Stimulated activated CD4-positive, alpha-beta T cell treated with anti-CD3 and anti-CD28 coated beads, Interleukin-15, amount 100 ng/mL, for 1 hour (primary cell): ENCODE measurements around the gene SDK1.

Experiments used
- DNase-seq, 2 donors: peaks; one replicate each; pipeline ENCODE4 v3.0.0-alpha.2; 2020; ENCODE audit warnings: low read depth in 1 of 2, low spot score in 1 of 2

Gene SDK1

GRCh38 chr7:3780016-3780415 lies 479.0 kb downstream of the SDK1 start:
- no peak for DNase-seq

DNA sequence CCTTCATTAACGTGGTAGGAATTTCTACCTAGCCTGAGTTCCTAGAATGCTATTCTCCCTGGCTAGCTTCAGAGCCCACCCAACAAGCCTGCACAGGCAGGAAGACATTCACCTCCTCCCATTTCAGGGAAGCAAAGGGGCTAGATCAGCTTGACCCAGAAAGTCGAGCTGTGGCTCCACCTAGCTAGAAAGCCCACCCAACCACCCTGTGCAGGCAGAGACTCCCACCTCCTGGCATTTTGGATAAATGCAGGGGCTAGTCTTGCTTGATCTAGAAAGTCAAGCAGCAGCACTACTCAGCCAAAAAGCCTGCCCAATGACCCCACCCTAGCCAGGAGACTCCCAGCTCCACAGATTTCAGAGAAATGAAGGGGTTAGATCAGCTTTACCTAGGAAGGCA lies 479.5 kb downstream of the SDK1 start:
- DNase-seq, result no peak

GRCh38 chr7:3781607-3782006 lies 480.6 kb downstream of the SDK1 start:
- DNase-seq, result no peak

GRCh38 chr7:3787717-3788264 lies 486.7 kb downstream of the SDK1 start:
- DNase-seq, result no peak

DNA sequence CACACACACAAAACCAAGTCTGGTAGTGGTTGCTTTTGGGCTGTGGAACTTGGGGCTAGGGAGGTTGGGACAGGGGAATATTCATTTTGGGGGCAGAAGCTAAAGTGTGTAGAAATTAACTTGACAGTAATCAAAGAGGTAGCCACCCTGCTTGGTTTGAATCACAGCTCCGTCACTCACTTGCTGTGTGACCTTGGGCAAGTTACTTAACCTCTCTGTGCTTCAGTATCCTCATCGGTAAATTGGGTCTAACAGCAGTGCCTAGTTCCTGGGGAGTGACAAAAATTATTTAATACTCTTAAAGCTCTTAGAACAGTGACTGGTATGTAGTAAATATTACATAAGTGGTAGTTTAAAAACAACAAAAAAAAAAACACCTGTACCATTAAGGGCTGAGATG lies 489.8 kb downstream of the SDK1 start:
- DNase-seq, result no peak

- no peak for DNase-seq
These were observed 490.3 kb downstream of the SDK1 start for GRCh38 chr7:3791327-3791726.

- DNase-seq, result no peak
These were observed 494.1 kb downstream of the SDK1 start for GRCh38 chr7:3795141-3795540.

GRCh38 chr7:3795781-3796180 lies 494.7 kb downstream of the SDK1 start:
- no peak for DNase-seq

DNA sequence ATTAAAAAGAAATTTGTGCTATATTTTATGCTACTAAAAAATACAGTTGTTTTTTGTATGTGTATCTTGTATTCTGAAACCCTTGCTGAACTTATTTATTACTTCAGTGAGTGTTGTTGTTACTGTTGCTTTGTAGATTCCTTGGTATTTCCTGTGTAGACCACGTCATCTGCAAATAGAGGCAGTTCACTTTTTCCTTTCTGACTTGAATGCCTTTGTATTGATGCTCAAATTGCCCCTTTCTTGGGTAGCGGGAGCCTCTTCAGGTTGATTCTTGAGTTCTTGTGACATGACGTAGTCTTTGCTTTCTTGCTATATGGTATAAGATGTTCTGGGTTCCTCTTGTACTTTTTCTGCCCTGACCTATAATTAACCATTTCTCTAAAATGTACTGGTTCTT lies 504.1 kb downstream of the SDK1 start:
- no peak for DNase-seq

- DNase-seq, result no peak
These were observed 505.5 kb downstream of the SDK1 start for GRCh38 chr7:3806516-3806915.

GRCh38 chr7:3807824-3808223 lies 506.8 kb downstream of the SDK1 start:
- no peak for DNase-seq

DNA sequence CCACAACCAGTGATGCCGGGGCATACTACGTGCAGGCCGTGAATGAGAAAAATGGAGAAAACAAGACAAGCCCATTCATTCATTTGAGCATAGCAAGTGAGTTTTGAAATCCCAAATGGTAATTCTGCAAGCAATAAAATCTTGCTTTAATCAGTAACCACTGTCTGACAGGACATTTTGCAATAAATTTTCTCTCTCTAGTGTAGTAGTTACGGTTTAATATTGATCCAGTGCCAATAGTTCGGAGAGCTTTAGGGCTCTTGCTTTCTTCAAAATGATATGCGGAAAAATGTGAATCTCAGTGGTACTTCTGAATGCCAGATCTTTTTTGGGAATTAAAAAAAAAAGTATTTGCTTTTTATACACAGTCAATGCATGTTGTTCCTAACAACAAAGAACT lies 520.4 kb downstream of the SDK1 start:
- DNase-seq, result no peak

DNA sequence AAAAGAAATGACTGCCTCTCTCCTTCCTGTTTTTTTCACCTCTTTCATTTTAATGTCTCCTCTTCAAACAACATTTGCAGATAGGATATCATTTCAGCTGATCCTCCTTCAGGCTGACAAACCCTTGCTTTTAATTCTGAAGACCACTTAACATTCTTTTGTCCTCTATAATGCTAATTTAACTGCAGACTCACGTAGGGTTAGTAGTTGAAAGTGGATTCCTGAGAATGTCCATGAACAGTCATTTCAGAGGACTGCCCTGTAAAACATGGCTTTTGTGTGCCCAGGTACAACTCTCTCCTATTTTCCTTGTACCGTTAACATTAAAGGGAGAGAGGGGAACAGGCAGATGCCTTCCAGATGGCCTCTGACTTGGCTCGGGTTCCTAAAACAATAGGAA lies 524.4 kb downstream of the SDK1 start:
- no peak for DNase-seq

GRCh38 chr7:3832199-3832598 lies 531.1 kb downstream of the SDK1 start:
- DNase-seq, result no peak

DNA sequence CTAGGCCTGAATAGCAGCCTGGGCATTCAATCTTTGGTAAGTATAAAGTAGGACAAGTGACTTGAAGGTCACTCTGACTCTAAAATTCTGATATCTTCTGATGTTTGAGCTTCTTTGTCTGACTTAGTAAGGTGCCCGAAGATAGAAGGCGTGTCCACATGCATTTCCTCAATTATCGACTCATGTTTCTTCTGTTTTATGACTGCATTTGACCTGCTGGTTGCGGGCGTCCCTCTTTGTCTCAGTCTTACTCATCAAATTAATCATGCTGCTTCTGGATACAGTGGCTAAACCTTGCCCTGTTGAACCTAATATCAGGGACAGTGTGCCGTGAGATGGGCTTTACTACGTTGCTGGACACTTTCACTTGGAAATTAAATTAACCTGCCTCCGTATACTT lies 534.1 kb downstream of the SDK1 start:
- no peak for DNase-seq

- DNase-seq, result no peak
These were observed 535.8 kb downstream of the SDK1 start for GRCh38 chr7:3836855-3837254.

- DNase-seq, result no peak
These were observed 543.6 kb downstream of the SDK1 start for GRCh38 chr7:3844540-3845151.

DNA sequence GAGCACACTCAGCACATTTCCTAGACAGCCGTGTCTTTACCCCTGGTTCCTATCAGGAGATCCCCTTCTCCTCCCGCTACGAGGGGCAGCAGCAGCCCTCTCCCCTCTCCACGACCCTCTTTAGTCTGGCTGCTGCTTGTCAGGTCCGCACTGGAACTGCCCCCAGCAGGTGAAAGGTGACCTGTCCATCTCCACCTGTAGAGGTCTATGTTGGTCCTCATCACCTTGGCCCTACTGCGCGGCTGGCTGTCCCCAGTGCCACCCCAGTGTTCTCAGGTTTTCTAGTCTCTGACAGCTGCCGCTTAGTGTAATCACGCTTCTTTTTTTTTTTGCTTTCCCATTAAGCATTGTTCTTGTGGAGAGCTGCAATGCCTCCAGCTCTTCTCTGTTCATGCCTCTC lies 545.7 kb downstream of the SDK1 start:
- no peak for DNase-seq

- DNase-seq, result no peak
These were observed 546.3 kb downstream of the SDK1 start for GRCh38 chr7:3847336-3847735.

GRCh38 chr7:3859431-3859830 lies 558.4 kb downstream of the SDK1 start:
- DNase-seq, result no peak

DNA sequence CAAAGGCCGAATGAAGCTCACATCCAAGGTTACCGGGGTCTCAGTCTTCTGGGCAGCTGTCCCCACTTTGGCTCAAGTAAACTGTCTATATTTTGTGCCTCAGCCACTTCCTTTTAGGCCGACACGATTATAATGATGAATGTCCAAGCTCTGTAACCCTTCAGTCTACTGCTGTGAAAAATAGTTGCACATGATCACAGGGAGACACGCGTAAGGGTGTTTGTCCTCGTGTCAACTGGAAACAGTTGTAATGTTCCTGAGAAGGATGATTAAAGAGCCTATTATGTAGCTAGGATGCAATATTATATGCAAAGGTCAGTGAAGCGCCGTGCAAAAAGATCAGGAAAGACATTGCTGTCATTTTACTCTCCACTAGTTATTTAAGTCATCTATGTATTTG lies 559.9 kb downstream of the SDK1 start:
- DNase-seq, result no peak

DNA sequence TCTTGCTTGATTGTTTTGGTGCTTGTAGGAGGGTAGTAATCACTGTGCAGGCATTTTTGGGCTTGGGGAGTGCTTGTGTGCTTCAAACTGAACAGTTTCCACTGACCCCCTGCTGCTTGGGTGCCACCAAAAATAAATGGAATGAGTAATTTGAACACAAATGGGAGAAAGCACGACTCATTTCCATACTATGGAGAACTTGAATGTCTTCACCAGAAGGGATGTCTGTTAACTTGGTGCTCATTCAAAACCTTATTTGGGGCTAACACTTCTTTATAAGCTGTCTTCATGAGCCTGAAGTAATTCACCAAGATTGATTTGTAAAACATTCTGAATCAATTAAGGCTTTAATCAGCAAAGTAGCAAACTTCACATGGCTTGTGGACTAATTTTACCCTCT lies 560.3 kb downstream of the SDK1 start:
- DNase-seq, result no peak

DNA sequence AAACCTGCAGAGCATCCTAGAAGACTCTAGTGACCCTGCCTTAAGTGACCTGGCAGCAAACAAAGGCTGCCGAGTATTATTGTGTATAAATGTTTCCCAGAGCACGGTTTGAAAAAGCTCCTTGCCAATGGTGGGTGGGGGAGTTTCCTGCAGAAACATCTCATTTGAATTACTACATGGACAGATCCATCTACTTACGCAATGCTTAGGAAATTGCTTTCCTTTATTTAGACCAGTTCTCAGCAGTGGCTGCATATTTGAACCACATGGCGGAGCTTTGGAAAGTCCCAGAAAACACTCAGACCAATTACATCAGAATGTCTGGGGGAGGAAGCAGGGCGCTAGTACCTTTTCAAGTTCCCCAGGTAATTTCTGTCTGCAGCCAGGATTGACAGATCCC lies 560.9 kb downstream of the SDK1 start:
- DNase-seq, result no peak

GRCh38 chr7:3862774-3863173 lies 561.7 kb downstream of the SDK1 start:
- DNase-seq, result no peak
